K562 (cell line): ENCODE measurements around the gene TBC1D17. TPM values are rescaled to one million over a fixed set of nuclear protein-coding genes. Genes with fewer than 3 reads are reported as not detected.

Source experiments
- ATAC-seq: fragments of 200-7000 bp; cut with Tn5 transposase; 3 replicates; pipeline ENCODE4 v1.9.1; 2020; ENCODE audit warnings: moderate library complexity
- BruUV-seq: library from RNA; stranded (reverse); fragments of 400-500 nt; replicated peaks from 2 replicates; lab custom pipeline; 2021; lab: Mats Ljungman, UMichigan
- CTCF ChIA-PET: fragments of 300-600 bp; formaldehyde crosslinking; extraction: SDS; loops from one replicate; lab custom pipeline; 2021; ENCODE audit warnings: low intra/inter-chr PET ratio; lab: Yijun Ruan, JAX
- POLR2A ChIA-PET: fragments of 300-600, 350-650 bp; sonication (Branson Sonifier 250); formaldehyde crosslinking; extraction: SDS; loops from one replicate; lab custom pipeline; 2021; ENCODE audit warnings: antibody characterized with exemption, inconsistent platforms; lab: Yijun Ruan, JAX
- DNase-seq, 4 experiments: peaks; one replicate each; pipeline versions ENCODE4 v3.0.0 to v3.0.0-alpha.2; 2011 to 2018; ENCODE audit warnings: low spot score in 3 of 4, mixed read lengths in 3 of 4; ENCODE audit errors: extremely low read depth in 1 of 4
- FAIRE-seq: peaks from 2 replicates; lab custom pipeline; 2011; peaks lifted over from hg19 to GRCh38; lab: Jason Lieb, UNC
- H2AFZ ChIP-seq: 2 replicates; pipeline ENCODE4 v1.6.0; 2011; ENCODE audit warnings: low read depth, low read length, control low read depth, inconsistent platforms
- H3K27ac ChIP-seq: fragments of 200-600 bp; 3 replicates; pipeline ENCODE4 v1.8.0; 2011; ENCODE audit warnings: low read depth, mild to moderate bottlenecking, control low read depth, inconsistent platforms, low read length, moderate library complexity, mixed read lengths; ENCODE audit errors: extremely low read depth
- H3K27me3 ChIP-seq, 2 experiments: fragments of 300-600 bp in 1 of 2; 2 replicates in 1 of 2; 3 replicates in 1 of 2; pipeline versions ENCODE4 v1.6.0 to v1.8.0; 2011; ENCODE audit warnings: inconsistent platforms in 2 of 2, low read length in 2 of 2, mild to moderate bottlenecking in 1 of 2, mixed read lengths in 1 of 2, moderate library complexity in 1 of 2; ENCODE audit not compliant: control insufficient read depth in 2 of 2, insufficient read depth in 2 of 2
- H3K36me3 ChIP-seq: fragments of 300-600 bp; 3 replicates; pipeline ENCODE4 v1.8.0; 2011; ENCODE audit warnings: mild to moderate bottlenecking, low read length, inconsistent platforms; ENCODE audit not compliant: control insufficient read depth, insufficient read depth
- H3K4me1 ChIP-seq, 2 experiments: fragments of 200-600 bp in 1 of 2; replicated peaks in 1 of 2; 2 replicates in 1 of 2; 3 replicates in 1 of 2; pipeline versions ENCODE4 v1.5.1 to v1.8.0; 2011; ENCODE audit warnings: inconsistent platforms in 2 of 2, low read length in 2 of 2, mild to moderate bottlenecking in 1 of 2, mixed read lengths in 1 of 2, moderate library complexity in 1 of 2; ENCODE audit not compliant: control insufficient read depth in 2 of 2, insufficient read depth in 2 of 2
- H3K4me2 ChIP-seq: 2 replicates; pipeline ENCODE4 v1.6.1; 2011; ENCODE audit warnings: low read length, control low read depth, inconsistent platforms, mixed read lengths; ENCODE audit not compliant: insufficient read depth
- H3K4me3 ChIP-seq: fragments of 200-600 bp; sonication (generic), shearing (Covaris generic); 2 replicates; pipeline ENCODE4 v1.5.1; 2016; ENCODE audit warnings: control low read depth, inconsistent platforms
- H3K79me2 ChIP-seq: fragments of 200-600 bp; 3 replicates; pipeline ENCODE4 v1.8.0; 2011; ENCODE audit warnings: low read length, inconsistent platforms; ENCODE audit not compliant: control insufficient read depth, insufficient read depth
- H3K9ac ChIP-seq, 2 experiments: 2 replicates each; pipeline versions ENCODE4 v1.6.0 to v1.6.1; 2011; ENCODE audit warnings: low read depth in 2 of 2, low read length in 2 of 2, control low read depth in 1 of 2, inconsistent platforms in 1 of 2, mild to moderate bottlenecking in 1 of 2, mixed read lengths in 1 of 2; ENCODE audit not compliant: insufficient read depth in 1 of 2
- H3K9me1 ChIP-seq: one replicate; pipeline ENCODE4 v1.6.0; 2011; ENCODE audit warnings: inconsistent platforms, mild to moderate bottlenecking, low read length, moderate library complexity; ENCODE audit not compliant: control insufficient read depth, insufficient read depth
- H3K9me3 ChIP-seq: replicated peaks from 2 replicates; pipeline ENCODE4 v1.5.1; 2011; ENCODE audit warnings: low read depth, low read length, inconsistent platforms; ENCODE audit not compliant: control insufficient read depth, insufficient read depth
- H4K20me1 ChIP-seq: replicated peaks from 2 replicates; pipeline ENCODE4 v1.6.1; 2011; ENCODE audit warnings: low read length, inconsistent platforms, mixed read lengths; ENCODE audit not compliant: control insufficient read depth, insufficient read depth
- ESRRB ChIP-seq: fragments of 250-450 bp; sonication (Bioruptor Pico); IDR thresholded peaks from 2 replicates; pipeline ENCODE4 v1.5.0; 2020; ENCODE audit warnings: mild to moderate bottlenecking, moderate library complexity, borderline replicate concordance
- IFI16 ChIP-seq: fragments of 250-450 bp; sonication (Bioruptor Pico); IDR thresholded peaks from 2 replicates; pipeline ENCODE4 v2.1.2; 2022; ENCODE audit warnings: mild to moderate bottlenecking, inconsistent platforms
- MTF1 ChIP-seq: fragments of 250-450 bp; sonication (Bioruptor Pico); IDR thresholded peaks from 2 replicates; pipeline ENCODE4 v1.9.0; 2021; ENCODE audit warnings: moderate library complexity, mild to moderate bottlenecking, inconsistent platforms, borderline replicate concordance
- POLR2AphosphoS5 ChIP-seq: IDR thresholded peaks from 2 replicates; pipeline ENCODE4 v1.6.1; 2011; ENCODE audit warnings: mild to moderate bottlenecking, low read depth, low read length, moderate library complexity; ENCODE audit not compliant: control insufficient read depth, insufficient read depth
- WGBS: fragments of 100-300 bp; shearing (Covaris generic); methylation state at CpG from one replicate; pipeline ENCODE4 v1.1.6; 2016; ENCODE audit warnings: low coverage, mixed read lengths; ENCODE audit not compliant: insufficient coverage; ENCODE audit errors: missing lambda C conversion rate; 5-methylcytosine and 5-hydroxymethylcytosine counted together
- in situ Hi-C: fragments of 300-500 bp; cut with MboI; formaldehyde crosslinking; loops from 4 replicates; pipeline ENCODE4 v1.15.0; 2018; ENCODE audit warnings: inconsistent platforms, mixed read lengths
- intact Hi-C: fragments of 100-400 bp; cut with micrococcal nuclease; formaldehyde crosslinking; loops from 2 replicates; pipeline ENCODE4 v1.14.2; 2022
- polyA plus RNA-seq, 8 experiments: library from polyadenylated mRNA; depleted of rRNA in 4 of 8; stranded (reverse) in 5 of 8; unstranded in 3 of 8; fragments of >200 nt; fragmentation: Nextera tagmentation in 2 of 8; fragmentation: Illumina TruSeq in 1 of 8; extraction: Ambion mirVana in 2 of 8; extraction: Trizol in 1 of 8; gene quantifications; 2 replicates each; pipeline versions ENCODE4 v1.2.1 to v1.2.3, GENCODE V29; 2011 to 2014; ENCODE audit warnings: inconsistent platforms in 1 of 8, missing spikeins in 1 of 8
- total RNA-seq, 7 experiments: library from RNA; depleted of rRNA in 6 of 7; stranded (reverse); fragments of >200 nt in 6 of 7; fragmentation: Illumina TruSeq in 2 of 7; extraction: Trizol in 2 of 7; gene quantifications; 2 replicates each; pipeline versions ENCODE4 v1.2.1 to v1.2.3, GENCODE V29; 2011 to 2021; ENCODE audit warnings: low replicate concordance in 1 of 7
- TF ChIP-seq, protein P1 (sequence below): fragments of 250-450 bp; sonication (Bioruptor Pico); IDR thresholded peaks from 2 replicates; pipeline ENCODE4 v1.4.0; 2020; ENCODE audit warnings: mild to moderate bottlenecking, moderate library complexity

TBC1D17 gene
- total and polyA plus RNA-seq, 9 of the 15 experiments (the other 6 are each of a cell fraction or from before 2014, with no cell fraction given) = 0.42 to 16.0 (median 3.8) TPM

DNA sequence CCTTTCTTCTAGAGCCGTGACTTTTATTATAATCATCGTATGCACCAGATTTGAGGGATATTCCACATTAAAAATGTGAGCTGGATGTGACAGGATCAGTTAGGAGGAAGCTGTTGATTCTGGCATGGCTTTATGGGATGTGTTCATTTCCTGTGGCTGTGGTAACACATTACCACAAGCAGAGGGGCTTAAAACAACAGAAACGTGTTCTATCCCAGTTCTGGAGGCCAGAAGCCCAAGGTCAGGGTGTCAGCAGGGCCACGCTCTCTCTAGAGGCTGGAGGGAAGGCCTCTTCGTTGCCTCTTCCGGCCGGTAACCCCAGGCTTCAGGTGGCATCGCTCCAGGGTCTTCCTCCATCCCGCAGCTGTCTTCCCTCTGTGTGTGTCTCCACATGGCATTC, 44.9 kb upstream of the TBC1D17 start (continued):
- TF ChIP-seq IFI16 (CRISPR knock-in tag) (no peak), ESRRB (CRISPR knock-in tag) (no peak), MTF1 (CRISPR knock-in tag) (no peak)
- TF ChIP-seq, protein P1, sequence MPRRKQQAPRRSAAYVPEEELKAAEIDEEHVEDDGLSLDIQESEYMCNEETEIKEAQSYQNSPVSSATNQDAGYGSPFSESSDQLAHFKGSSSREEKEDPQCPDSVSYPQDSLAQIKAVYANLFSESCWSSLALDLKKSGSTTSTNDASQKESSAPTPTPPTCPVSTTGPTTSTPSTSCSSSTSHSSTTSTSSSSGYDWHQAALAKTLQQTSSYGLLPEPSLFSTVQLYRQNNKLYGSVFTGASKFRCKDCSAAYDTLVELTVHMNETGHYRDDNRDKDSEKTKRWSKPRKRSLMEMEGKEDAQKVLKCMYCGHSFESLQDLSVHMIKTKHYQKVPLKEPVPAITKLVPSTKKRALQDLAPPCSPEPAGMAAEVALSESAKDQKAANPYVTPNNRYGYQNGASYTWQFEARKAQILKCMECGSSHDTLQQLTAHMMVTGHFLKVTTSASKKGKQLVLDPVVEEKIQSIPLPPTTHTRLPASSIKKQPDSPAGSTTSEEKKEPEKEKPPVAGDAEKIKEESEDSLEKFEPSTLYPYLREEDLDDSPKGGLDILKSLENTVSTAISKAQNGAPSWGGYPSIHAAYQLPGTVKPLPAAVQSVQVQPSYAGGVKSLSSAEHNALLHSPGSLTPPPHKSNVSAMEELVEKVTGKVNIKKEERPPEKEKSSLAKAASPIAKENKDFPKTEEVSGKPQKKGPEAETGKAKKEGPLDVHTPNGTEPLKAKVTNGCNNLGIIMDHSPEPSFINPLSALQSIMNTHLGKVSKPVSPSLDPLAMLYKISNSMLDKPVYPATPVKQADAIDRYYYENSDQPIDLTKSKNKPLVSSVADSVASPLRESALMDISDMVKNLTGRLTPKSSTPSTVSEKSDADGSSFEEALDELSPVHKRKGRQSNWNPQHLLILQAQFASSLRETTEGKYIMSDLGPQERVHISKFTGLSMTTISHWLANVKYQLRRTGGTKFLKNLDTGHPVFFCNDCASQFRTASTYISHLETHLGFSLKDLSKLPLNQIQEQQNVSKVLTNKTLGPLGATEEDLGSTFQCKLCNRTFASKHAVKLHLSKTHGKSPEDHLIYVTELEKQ (CRISPR knock-in tag) = no peak

DNA sequence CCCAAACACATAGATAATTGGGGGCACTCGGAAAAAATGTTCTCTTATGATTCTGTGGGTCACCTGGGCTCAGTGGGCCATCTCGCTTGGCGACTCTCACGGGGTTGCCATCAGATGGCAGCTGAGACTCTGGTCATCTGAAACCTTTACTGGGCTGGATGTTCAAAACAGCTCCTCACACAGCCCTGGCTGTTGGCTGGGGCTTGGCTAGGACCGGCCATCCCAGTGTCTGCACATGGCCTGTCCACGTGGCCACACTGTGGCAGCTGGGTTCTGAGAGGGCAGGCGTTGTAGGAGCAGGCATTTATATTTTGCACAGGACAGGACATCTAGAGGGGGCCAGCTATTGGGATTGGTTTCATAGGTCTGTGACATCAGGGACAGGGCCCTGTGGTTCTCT, 43.9 kb upstream of the TBC1D17 start:
- DNase-seq = no peak
- in situ Hi-C loops = no loop called here
- POLR2A ChIA-PET = interaction anchor here (1.2 kb wide), 1 partner anchor 13 kb away, joined by 3 read pairs; no protein-coding TSS in a partner anchor

More for the DNA sequence above, 43.9 kb upstream of the TBC1D17 start:
- no peaks in the 10 kb centered on the region for H3K79me2 ChIP-seq
- H4K20me1 ChIP-seq = no peaks in the 10 kb centered on the region
- peaks cover 2% of the 10 kb centered on the region for H3K9me1 ChIP-seq
- no peak for TF ChIP-seq POLR2AphosphoS5
- peaks cover 0 to 17% of the 10 kb centered on the region in 2 experiments; a peak in 1 of 5 replicates for H3K4me1 ChIP-seq
- peaks cover 98% of the 10 kb centered on the region for H3K36me3 ChIP-seq
- CTCF ChIA-PET = no interaction called here
- H3K4me3 ChIP-seq = no peak overlapping the region
- WGBS = 83% methylated on average over 7 of the region's 7 CpGs
- H3K27ac ChIP-seq = no peak overlapping the region
- ATAC-seq = no peak
- H3K4me2 ChIP-seq = no peak overlapping the region
- no peaks in the 10 kb centered on the region for H3K9me3 ChIP-seq
- FAIRE-seq = no peak
- H3K9ac ChIP-seq = no peak overlapping the region
- intact Hi-C loops = no loop called here
- no TSS peak for BruUV-seq
- no peak overlapping the region for H2AFZ ChIP-seq
- no peaks in the 10 kb centered on the region for H3K27me3 ChIP-seq
